ENCODE measurements around the gene CHAD.

DNA sequence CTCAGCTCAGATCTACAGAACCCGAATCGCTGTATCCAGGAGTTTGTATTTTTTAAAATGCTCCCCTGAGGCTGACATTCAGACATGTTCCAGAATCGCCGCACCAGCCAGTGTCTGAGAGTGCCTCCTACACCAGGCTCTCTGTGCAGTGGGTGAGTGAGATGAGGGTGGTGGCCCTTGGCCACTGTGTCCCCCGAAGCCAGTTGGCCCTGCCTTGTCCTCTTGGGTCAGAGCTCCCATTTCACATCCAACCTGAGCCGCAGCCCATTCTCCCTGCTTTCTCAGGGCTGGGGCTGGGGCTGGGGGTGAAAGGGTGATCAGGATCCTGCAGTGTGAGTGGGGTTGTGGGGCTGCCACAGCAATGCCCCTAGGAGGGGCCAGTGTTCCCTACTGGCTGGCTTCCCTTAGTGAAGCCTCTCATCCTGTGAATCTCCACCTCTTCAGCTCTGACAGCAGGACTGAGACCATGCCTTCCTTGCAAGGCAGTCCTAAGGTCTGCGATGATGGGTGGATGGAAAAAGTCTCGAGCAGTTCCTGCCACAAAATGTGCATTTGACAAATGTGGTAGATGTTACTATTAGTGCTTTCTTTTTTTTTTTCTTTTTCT, 26.6 kb upstream of the CHAD start:
- TF ChIP-seq, protein P1, sequence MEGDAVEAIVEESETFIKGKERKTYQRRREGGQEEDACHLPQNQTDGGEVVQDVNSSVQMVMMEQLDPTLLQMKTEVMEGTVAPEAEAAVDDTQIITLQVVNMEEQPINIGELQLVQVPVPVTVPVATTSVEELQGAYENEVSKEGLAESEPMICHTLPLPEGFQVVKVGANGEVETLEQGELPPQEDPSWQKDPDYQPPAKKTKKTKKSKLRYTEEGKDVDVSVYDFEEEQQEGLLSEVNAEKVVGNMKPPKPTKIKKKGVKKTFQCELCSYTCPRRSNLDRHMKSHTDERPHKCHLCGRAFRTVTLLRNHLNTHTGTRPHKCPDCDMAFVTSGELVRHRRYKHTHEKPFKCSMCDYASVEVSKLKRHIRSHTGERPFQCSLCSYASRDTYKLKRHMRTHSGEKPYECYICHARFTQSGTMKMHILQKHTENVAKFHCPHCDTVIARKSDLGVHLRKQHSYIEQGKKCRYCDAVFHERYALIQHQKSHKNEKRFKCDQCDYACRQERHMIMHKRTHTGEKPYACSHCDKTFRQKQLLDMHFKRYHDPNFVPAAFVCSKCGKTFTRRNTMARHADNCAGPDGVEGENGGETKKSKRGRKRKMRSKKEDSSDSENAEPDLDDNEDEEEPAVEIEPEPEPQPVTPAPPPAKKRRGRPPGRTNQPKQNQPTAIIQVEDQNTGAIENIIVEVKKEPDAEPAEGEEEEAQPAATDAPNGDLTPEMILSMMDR (IDR thresholded peaks at IDR 0.05): no peak
- no peak for TF ChIP-seq POLR2A (IDR thresholded peaks at IDR 0.05)

All from testis (tissue), 2 donors.